ENCODE results near the gene ITPR1.
"Not testable (repeated sequence)": the region's sequence is repeated elsewhere in the genome, so short reads cannot be mapped to it uniquely, and the experiment has no call there.

GRCh38 chr3:4598232-4598631, 105.1 kb downstream of the ITPR1 start:
- TF ChIP-seq CTCF (conservative IDR thresholded peaks at IDR 0.05; ENCODE audit: low read depth, low read length); EZH2 (IDR thresholded peaks at IDR 0.05; ENCODE audit: low read length, unreplicated experiment); EZH2phosphoT487 (IDR thresholded peaks at IDR 0.05; ENCODE audit: borderline replicate concordance, low read length): not testable (repeated sequence)
